Activated naive CD8-positive, alpha-beta T cell treated with anti-CD3 and anti-CD28 coated beads, Interleukin-2, amount 50 U/mL, for 24 hours (primary cell): Measurements from ENCODE around the gene DDIT3.
"Not testable (repeated sequence)": the region's sequence is repeated elsewhere in the genome, so short reads cannot be mapped to it uniquely, and the experiment has no call there.

ENCODE experiments used
- ATAC-seq: fragments of 150-1000 bp; cut with Tn5 transposase; one replicate; pipeline ENCODE4 v1.10.0; 2021
- DNase-seq: peaks from one replicate; pipeline ENCODE4 v3.0.0; 2021
- H3K27ac Mint-ChIP-seq: one replicate; pipeline ENCODE4 v1.8.0; 2021; ENCODE audit warnings: mild to moderate bottlenecking, mixed read lengths
- H3K27me3 Mint-ChIP-seq: one replicate; pipeline ENCODE4 v1.8.0; 2021; ENCODE audit warnings: mixed read lengths
- H3K36me3 Mint-ChIP-seq: one replicate; pipeline ENCODE4 v1.8.0; 2021; ENCODE audit warnings: low read depth, mixed read lengths
- H3K4me1 Mint-ChIP-seq: one replicate; pipeline ENCODE4 v1.8.0; 2021; ENCODE audit warnings: mixed read lengths
- H3K4me3 Mint-ChIP-seq: one replicate; pipeline ENCODE4 v1.8.0; 2021; ENCODE audit warnings: mild to moderate bottlenecking, moderate library complexity, mixed read lengths
- H3K9me3 Mint-ChIP-seq: one replicate; pipeline ENCODE4 v1.8.0; 2021; ENCODE audit warnings: mixed read lengths

The DDIT3 gene

DNA sequence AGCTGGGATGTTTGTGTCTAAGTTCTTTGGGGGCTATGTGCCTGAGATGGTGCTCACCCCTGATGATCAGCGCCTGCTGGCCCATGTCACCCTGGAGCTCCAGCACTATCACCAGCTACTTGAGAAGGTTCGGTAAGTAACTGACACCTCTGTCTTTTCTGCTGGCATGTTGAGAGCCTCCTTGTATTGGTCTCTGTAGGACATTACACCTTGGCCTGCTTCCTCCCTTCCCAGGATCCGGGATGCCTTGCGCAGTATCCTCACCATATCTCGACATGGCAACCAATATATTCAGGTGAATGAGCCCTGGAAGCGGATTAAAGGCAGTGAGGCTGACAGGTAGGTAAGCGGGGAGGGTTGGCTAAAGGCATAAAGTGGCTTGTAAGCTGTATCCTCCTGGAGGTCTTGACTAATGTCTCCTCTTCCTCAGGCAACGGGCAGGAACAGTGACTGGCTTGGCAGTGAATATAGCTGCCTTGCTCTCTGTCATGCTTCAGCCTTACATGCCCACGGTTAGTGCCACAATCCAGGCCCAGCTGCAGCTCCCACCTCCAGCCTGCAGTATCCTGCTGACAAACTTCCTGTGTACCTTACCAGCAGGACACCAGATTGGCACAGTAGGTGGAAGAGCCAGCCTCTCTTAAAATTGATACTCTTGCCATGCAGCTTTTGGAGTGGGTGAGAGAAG, 5.5 kb downstream of the DDIT3 start:
- ATAC-seq (no peak), DNase-seq (no peak)
- Mint-ChIP-seq H3K9me3 (no peaks in the 10 kb centered on the region), H3K27ac (peak overlapping the region; percentile 39), H3K4me3 (no peak overlapping the region), H3K27me3 (no peaks in the 10 kb centered on the region), H3K36me3 (peaks cover 83% of the 10 kb centered on the region), H3K4me1 (peaks cover 22% of the 10 kb centered on the region)

- ATAC-seq, H3K27me3 Mint-ChIP-seq, H3K9me3 Mint-ChIP-seq, DNase-seq, H3K4me3 Mint-ChIP-seq: not testable (repeated sequence)
- Mint-ChIP-seq H3K36me3 (peaks cover 81% of the 10 kb centered on the region), H3K27ac (peak overlapping the region; percentile 39), H3K4me1 (peaks cover 21% of the 10 kb centered on the region)
Measured at GRCh38 chr12:57514246-57514645, 6.1 kb downstream of the DDIT3 start.

DNA sequence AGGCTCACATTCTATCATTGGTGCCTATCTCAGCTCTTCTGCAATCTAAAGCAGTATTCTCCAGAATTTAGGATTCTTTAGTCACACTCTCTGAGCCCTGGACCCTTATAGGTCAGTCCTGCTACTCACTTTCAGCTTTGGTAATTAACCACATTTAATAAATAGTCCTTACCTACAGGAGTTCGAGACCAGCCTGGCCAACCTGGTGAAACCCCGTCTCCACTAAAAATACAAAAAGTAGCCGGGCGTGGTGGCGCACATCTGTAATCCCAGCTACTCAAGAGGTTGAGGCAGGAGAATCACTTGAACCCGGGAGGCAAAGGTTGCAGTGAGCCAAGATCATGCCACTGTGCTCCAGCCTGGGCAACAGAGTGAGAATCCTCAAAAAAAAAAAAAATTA, 6.6 kb downstream of the DDIT3 start:
- not testable (repeated sequence) for H3K4me3 Mint-ChIP-seq, DNase-seq, H3K27ac Mint-ChIP-seq, H3K9me3 Mint-ChIP-seq, ATAC-seq, H3K27me3 Mint-ChIP-seq
- Mint-ChIP-seq H3K36me3 (peaks cover 79% of the 10 kb centered on the region), H3K4me1 (peaks cover 15% of the 10 kb centered on the region)

- no peak for DNase-seq
- no peak overlapping the region for H3K4me3 Mint-ChIP-seq
- ATAC-seq: no peak
- no peaks in the 10 kb centered on the region for H3K9me3 Mint-ChIP-seq
- peaks cover 11% of the 10 kb centered on the region for H3K4me1 Mint-ChIP-seq
- no peak overlapping the region for H3K27ac Mint-ChIP-seq
- no peaks in the 10 kb centered on the region for H3K27me3 Mint-ChIP-seq
- peaks cover 75% of the 10 kb centered on the region for H3K36me3 Mint-ChIP-seq
Measured at GRCh38 chr12:57513266-57513665, 7.0 kb downstream of the DDIT3 start.

- H3K27me3 Mint-ChIP-seq: no peaks in the 10 kb centered on the region
- H3K27ac Mint-ChIP-seq: peak overlapping the region; percentile 70
- DNase-seq (no peak), ATAC-seq (no peak)
- peaks cover 7% of the 10 kb centered on the region for H3K4me1 Mint-ChIP-seq
- no peak overlapping the region for H3K4me3 Mint-ChIP-seq
- H3K9me3 Mint-ChIP-seq: no peaks in the 10 kb centered on the region
- H3K36me3 Mint-ChIP-seq: peaks cover 70% of the 10 kb centered on the region
Measured at GRCh38 chr12:57512665-57513064, 7.6 kb downstream of the DDIT3 start.

GRCh38 chr12:57511588-57512325, 8.6 kb downstream of the DDIT3 start:
- Mint-ChIP-seq H3K4me1 (peaks cover 2% of the 10 kb centered on the region), H3K36me3 (peaks cover 61% of the 10 kb centered on the region), H3K27ac (peak overlapping the region; percentile 70), H3K9me3 (no peaks in the 10 kb centered on the region), H3K27me3 (no peaks in the 10 kb centered on the region), H3K4me3 (no peak overlapping the region)
- DNase-seq (no peak), ATAC-seq (no peak)

GRCh38 chr12:57511161-57511560, 9.2 kb downstream of the DDIT3 start:
- H3K27me3 Mint-ChIP-seq: no peaks in the 10 kb centered on the region
- H3K9me3 Mint-ChIP-seq: no peaks in the 10 kb centered on the region
- no peak for ATAC-seq
- H3K27ac Mint-ChIP-seq: no peak overlapping the region
- no peak overlapping the region for H3K4me3 Mint-ChIP-seq
- H3K36me3 Mint-ChIP-seq: peaks cover 61% of the 10 kb centered on the region
- DNase-seq: no peak
- H3K4me1 Mint-ChIP-seq: peaks cover 2% of the 10 kb centered on the region

- ATAC-seq, DNase-seq, H3K27ac Mint-ChIP-seq, H3K4me3 Mint-ChIP-seq, H3K4me1 Mint-ChIP-seq, H3K27me3 Mint-ChIP-seq, H3K9me3 Mint-ChIP-seq: not testable (repeated sequence)
- peaks cover 59% of the 10 kb centered on the region for H3K36me3 Mint-ChIP-seq
Measured at GRCh38 chr12:57507796-57508195, 12.5 kb downstream of the DDIT3 start.

GRCh38 chr12:57506541-57506940, 13.8 kb downstream of the DDIT3 start:
- not testable (repeated sequence) for H3K27ac Mint-ChIP-seq

DNA sequence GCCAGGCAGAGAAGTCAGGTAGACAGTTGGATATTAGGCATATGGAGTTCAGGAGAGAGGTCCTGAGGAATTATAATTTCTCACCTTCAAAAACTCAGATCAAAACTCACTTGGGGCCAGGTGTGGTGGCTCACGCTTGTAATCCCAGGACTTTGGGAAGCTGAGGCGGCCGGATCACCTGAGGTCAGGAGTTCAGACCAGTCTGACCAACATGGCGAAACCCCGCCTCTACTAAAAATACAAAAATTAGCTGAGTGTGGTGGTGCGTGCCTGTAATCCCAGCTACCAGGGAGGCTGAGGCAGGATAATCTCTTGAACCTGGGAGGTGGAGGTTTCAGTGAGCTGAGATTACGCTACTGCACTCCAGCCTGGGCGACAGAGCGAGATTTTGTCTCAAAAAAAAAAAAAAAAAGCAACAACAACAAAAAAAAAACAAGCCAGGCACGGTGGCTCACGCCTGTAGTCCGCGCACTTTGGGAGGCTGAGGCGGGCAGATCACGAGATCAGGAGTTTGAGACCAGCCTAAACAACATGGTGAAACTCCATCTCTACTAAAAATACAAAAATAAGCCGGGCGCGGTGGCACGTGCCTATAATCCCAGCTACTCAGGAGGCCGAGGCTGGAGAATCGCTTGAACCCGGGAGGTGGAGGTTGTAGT, 17.9 kb downstream of the DDIT3 start:
- H3K36me3 Mint-ChIP-seq: peaks cover 76% of the 10 kb centered on the region
- H3K4me1 Mint-ChIP-seq: not testable (repeated sequence)

More at GRCh38 chr12:57506541-57506940, 13.8 kb downstream of the DDIT3 start:
- not testable (repeated sequence) for H3K4me1 Mint-ChIP-seq, H3K4me3 Mint-ChIP-seq, H3K9me3 Mint-ChIP-seq, H3K27me3 Mint-ChIP-seq, ATAC-seq, DNase-seq
- peaks cover 54% of the 10 kb centered on the region for H3K36me3 Mint-ChIP-seq

GRCh38 chr12:57500213-57500612, 20.1 kb downstream of the DDIT3 start:
- Mint-ChIP-seq H3K27ac (no peak overlapping the region), H3K4me3 (no peak overlapping the region), H3K4me1 (peaks cover 4% of the 10 kb centered on the region), H3K27me3 (no peaks in the 10 kb centered on the region), H3K9me3 (no peaks in the 10 kb centered on the region), H3K36me3 (peaks cover 74% of the 10 kb centered on the region)
- ATAC-seq (no peak), DNase-seq (no peak)

More for the DNA sequence above, 17.9 kb downstream of the DDIT3 start:
- not testable (repeated sequence) for H3K27ac Mint-ChIP-seq, ATAC-seq, H3K9me3 Mint-ChIP-seq, H3K27me3 Mint-ChIP-seq, H3K4me3 Mint-ChIP-seq, DNase-seq

DNA sequence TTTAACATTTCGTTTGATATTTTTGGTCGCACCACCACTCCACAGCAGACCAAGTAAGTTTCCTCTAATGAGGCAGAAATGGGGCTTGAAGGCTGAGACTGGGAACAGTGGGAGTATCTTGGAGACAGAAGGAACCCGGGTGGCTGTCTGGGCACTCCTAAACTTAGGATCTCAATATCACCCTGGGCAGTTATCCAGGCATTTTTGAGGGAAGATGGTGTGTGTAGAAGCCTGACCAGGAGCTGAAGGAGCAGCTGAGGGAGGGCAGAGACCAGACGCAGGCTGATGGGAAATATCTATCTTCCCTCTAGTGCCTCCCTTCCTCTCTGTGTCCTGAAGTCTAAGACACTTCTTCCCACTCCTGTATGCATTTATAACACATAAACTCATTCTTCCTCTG, 21.7 kb downstream of the DDIT3 start:
- Mint-ChIP-seq H3K36me3 (peaks cover 63% of the 10 kb centered on the region), H3K9me3 (no peaks in the 10 kb centered on the region), H3K4me3 (no peak overlapping the region), H3K27ac (peak overlapping the region; percentile 30), H3K4me1 (peaks cover 3% of the 10 kb centered on the region), H3K27me3 (no peaks in the 10 kb centered on the region)
- DNase-seq: no peak
- ATAC-seq: no peak

DNA sequence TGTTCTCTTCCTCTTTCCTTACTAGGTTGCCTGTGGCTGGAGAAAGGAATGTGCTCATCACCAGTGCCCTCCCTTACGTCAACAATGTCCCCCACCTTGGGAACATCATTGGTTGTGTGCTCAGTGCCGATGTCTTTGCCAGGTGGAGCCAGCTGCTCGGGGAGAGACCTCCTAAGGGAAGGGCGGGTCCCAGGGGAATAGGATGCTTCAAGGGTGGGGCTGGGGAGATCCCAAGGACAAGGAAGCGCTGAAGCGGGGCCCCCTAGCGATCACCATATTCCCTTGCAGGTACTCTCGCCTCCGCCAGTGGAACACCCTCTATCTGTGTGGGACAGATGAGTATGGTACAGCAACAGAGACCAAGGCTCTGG, 22.2 kb downstream of the DDIT3 start:
- Mint-ChIP-seq H3K9me3 (no peaks in the 10 kb centered on the region), H3K4me1 (peaks cover 3% of the 10 kb centered on the region), H3K27ac (peak overlapping the region; percentile 30), H3K27me3 (no peaks in the 10 kb centered on the region), H3K4me3 (no peak overlapping the region), H3K36me3 (peaks cover 60% of the 10 kb centered on the region)
- DNase-seq (no peak), ATAC-seq (no peak)

DNA sequence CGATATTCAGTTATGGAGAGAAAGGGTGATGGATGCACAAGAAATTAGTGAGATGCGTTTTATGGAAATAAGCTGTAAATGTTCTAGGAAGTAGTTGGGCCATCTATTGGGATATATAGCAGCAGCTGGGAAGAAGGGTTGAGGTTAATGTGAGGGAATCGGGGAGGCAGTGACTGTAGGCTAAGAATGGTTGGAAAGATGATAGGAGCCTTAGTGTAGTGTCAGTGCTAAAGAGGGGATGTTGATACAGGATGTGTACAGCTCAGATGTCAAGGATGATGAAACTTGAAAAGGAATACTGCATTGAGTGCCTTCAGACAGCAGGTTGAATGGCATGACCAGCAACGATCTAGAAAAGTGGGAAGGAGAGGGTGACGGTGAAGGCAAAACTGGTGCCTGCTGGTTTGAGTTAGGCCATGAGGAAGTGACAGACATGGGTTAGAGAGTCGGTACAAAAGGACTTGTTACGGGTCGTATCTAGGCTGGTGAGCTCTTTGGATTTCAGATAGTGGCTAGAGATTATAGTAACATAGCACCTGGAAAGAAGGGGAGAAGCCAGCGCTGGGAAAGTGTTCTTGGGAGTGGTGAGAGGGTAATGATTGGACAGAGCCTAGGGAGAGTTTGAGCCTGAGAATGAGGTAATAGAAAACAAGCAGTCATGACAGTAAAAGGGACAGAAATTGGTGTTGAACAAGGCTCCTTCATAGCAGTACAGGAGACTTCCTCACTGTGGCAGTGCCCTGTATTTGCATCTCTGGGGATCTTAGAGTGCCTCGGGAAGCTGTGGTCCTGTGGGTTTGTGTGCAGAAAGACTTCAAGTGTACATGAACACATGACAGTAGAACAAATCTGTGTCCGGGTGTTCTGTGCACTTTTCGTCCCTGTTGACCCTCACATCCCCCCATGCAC, 22.8 kb downstream of the DDIT3 start:
- Mint-ChIP-seq H3K27ac (no peak overlapping the region), H3K27me3 (no peaks in the 10 kb centered on the region), H3K4me1 (peaks cover 6% of the 10 kb centered on the region), H3K4me3 (no peak overlapping the region), H3K36me3 (peaks cover 63% of the 10 kb centered on the region), H3K9me3 (no peaks in the 10 kb centered on the region)
- DNase-seq: no peak
- ATAC-seq: no peak
